ENCODE results near the gene TTC34.

TTC34 gene

GRCh38 chr1:2832506-2833453, 31.3 kb upstream of the TTC34 start:
- TF ChIP-seq CTCF (IDR thresholded peaks at IDR 0.05; ENCODE audit: low read depth, low read length) = no peak
- DNase-seq (ENCODE audit: extremely low read depth, low read depth) = no peak

GRCh38 chr1:2831596-2832212, 30.2 kb upstream of the TTC34 start:
- no peak for TF ChIP-seq CTCF (IDR thresholded peaks at IDR 0.05; ENCODE audit: low read depth, low read length)
- no peak for DNase-seq (ENCODE audit: extremely low read depth, low read depth)

- no peak for TF ChIP-seq CTCF (IDR thresholded peaks at IDR 0.05; ENCODE audit: low read depth, low read length)
- DNase-seq (ENCODE audit: extremely low read depth, low read depth) = no peak
Observed at GRCh38 chr1:2830761-2831425, 29.4 kb upstream of the TTC34 start.

GRCh38 chr1:2829846-2830615, 28.5 kb upstream of the TTC34 start:
- no peak for DNase-seq (ENCODE audit: extremely low read depth, low read depth)
- no peak for TF ChIP-seq CTCF (IDR thresholded peaks at IDR 0.05; ENCODE audit: low read depth, low read length)

GRCh38 chr1:2828586-2829250, 27.2 kb upstream of the TTC34 start:
- TF ChIP-seq CTCF (IDR thresholded peaks at IDR 0.05; ENCODE audit: low read depth, low read length) = no peak
- DNase-seq (ENCODE audit: extremely low read depth, low read depth) = no peak

- TF ChIP-seq CTCF (IDR thresholded peaks at IDR 0.05; ENCODE audit: low read depth, low read length) = no peak
- DNase-seq (ENCODE audit: extremely low read depth, low read depth) = no peak
Observed at GRCh38 chr1:2826736-2827292, 25.3 kb upstream of the TTC34 start.
